GM21619 (cell line): Measurements from ENCODE around the gene CDC40.

Experiments
- ATAC-seq: cut with Tn5 transposase; IDR thresholded peaks from one replicate; pipeline ENCODE4 v1.9.1; 2021; ENCODE audit not compliant: unreplicated experiment

The CDC40 gene

GRCh38 chr6:110180228-110181008 lies at the start of gene CDC40:
TSS of gene CDC40 (plus strand) at chr6:110180427. CDS start at chr6:110180445, 18 bp downstream.
- peak; percentile 47 for ATAC-seq

DNA sequence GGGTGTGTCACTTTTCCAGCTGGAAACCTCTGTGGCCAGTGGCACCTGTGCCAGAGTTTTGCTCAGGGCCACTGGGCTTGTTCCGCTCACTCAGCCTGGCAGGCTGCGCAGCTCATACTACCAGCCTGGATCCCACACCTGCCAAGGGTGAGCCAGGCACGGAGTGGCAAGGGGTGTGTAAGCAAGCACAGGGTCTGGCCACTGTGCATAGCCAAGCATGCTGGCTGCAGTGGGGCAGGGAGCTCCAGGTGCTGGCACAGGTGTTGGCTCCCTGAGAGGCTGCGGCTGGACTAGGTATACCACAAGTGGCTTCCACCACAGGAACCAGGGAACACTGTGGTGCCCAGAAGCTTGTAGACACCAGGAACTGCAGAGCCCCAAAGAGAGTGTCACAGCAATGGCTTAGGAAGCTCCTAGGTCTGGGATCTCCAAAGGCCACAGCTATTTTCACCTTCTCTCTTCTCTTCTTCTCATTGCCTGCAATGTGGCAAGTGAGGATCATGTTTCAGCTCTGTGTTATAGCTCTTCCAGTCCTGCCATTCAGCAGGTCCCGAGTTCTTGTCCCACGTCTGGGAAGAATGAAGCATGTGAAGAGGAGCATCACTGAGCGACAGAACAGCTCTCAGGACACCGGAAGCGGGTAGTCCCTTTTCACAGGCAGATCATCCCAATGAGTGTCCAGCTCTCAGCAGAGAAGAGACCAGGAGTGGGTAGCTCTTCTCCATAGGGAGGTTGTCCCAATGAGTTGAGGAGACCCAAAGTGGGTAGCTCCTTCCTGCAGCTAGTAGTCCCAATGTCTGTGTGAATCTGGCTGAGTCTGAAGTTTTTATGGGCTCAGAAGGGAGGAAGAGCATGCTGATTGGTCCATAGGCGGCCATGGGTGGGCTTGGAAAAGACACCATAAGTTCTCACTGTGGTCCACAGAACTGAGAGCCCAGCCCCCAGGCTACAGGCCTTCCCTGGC lies 42.0 kb upstream of the CDC40 start:
- ATAC-seq = no peak

DNA sequence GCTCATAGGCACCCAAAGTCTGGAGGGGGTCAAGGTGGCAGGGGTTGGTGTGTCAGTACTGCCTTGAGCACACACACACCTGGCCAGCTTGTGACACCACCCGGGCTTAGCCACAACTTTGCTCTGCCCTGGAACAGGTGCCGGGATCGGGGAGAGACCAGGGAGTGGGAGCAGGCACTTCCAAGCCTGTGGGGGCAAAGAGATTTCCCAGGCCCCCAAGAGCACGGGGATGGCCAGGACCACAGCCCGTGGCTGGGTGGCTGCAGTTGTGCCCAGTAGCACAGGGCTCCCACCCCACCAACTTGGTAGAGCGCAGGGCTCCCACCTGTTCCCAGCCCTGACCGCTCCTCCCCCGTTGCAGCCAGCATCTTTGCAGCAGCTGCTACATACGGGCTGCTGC lies 41.2 kb upstream of the CDC40 start:
- no peak for ATAC-seq

DNA sequence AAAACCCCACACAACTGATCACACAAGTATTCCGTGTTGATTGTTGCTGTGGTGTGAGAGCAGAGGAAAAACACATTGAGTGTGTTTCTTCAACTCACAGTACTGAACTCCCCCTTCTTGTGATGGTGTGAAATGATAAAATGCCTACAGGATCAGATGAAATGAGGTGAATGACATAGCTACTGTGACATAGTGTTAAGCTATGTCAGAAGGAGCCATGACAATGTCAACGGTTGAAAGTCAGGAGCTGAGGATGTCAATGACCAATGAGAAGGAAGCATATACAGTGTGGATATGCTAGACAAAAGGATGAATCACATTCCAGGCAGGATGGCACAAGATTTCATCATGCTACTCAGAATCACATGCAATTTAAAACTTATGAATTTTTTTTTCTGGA lies 39.6 kb upstream of the CDC40 start:
- no peak for ATAC-seq

DNA sequence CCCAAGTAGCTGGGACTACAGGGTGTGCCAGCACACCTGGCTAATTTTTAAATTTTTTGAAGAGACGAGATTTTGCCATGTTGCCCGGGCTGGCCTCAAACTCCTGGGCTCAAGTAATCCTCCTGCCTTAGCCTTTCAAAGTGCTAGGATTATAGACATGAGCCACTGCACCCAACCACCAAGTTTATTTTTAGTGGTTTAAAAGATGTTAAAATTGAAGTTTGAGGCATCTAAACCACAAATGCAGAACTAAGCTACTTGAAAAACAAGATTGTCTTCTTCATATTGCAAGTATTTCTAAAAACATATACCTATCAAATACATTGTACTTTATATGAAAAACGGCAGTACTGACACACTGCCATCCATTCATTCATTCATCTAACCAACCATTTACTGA lies 32.4 kb upstream of the CDC40 start:
- no peak for ATAC-seq

DNA sequence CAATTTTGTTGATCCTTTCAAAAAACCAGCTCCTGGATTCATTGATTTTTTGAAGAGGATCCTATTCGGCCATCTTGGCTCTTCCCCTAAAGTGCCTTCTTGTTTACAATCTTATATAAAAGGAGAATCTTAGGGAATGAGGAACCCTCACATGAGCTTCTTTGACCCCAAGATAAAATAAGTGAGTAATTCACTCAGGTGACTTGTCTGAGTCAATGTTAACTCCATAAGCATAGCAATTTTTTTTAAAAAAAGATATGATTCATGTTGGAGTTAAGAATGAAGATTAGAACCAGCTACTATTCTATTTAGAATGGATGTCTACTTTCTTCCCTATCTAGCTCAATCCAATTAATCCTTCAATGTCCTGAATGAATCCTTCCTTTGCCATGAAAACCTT lies 21.7 kb upstream of the CDC40 start:
- ATAC-seq = no peak

- no peak for ATAC-seq
Observed at GRCh38 chr6:110170081-110170480, 10.1 kb upstream of the CDC40 start.

- ATAC-seq = no peak
Observed at GRCh38 chr6:110173506-110174132, 6.6 kb upstream of the CDC40 start.

DNA sequence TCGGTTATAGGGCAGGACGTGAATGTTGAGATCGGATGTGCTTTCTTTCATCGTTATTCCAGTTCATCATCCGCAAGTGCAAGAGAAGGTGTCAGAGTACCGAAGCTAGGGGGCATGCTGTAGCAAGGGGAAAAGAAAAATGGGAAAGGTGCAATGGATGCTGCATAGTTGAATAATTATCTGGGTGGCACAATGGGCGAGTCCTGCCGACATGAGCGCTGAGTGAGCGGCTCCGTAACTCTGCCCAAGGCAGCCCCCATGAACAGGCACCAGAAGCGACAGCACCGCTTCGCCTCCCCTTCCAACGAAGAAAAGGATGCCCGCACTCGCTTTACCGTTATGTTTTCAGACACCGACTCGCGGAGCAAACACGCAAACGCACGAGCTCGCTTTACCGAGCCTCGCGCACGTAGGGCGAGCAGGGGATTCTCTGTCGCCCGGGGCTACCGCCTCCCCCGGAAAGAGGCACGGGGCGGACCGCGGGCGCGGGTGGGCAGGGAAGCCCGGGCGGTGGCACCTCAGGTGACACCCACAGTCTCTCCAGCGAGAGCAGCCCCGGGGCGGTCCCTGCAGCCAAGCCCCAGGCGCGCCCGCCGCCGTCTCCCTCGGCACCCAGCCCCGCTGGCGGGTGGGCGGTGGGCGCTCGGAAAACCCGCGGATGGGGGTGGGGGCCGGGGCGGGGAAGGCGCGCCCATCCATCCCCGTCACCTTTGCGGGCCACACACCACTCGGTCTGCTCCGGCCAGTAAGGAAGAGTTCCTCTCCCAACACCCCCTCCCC lies 1.4 kb upstream of the CDC40 start:
- peak; percentile 26 for ATAC-seq

- peak; percentile 83 for ATAC-seq
Observed at GRCh38 chr6:110179406-110180227, 610 bp upstream of the CDC40 start, which contains the start of gene WASF1. TSS of gene WASF1 (minus strand) at chr6:110179670. CDS start at chr6:110127601, 52,069 bp downstream.

DNA sequence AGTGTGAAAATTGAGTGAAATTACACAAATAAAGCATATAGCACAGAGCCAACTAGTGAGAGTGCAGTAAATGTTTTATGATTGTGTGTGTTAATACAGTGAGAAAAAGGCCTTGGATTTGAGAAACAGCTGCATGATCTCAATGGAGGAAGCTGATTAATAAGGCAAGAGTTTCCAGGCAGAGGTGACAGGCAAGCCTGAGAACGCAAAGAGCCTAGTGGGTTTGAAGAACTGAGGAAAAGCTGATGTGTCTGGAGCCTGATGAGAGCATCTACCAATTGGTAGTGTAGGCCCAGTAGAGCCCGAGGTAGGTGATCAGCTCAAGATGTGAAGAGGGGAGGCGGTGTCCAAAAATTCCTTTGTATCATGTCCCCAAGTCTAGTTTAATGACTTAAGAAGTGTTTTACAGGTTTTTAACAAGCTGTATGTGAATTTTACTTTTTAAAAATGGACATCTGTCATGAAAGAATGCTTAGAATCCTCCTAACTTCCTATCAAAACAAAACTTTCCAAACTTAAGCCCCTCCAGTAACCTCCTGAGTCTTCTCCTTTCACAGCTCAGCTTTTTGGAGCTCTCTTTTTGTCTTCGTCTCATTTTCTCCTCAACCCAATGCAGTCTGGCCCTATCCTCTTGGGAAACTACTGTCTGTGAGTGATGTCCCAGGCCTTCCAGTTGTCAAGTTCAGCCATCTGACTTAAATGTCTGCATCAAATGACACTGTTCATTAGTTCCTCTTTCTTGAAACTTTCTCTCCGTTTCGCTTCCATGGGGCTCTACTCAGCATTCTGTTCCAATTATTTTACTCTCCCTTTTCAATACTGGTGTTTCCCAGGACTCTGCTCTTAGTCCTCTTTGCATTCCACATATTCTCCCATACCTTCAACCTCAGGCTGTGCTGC lies 1.2 kb downstream of the CDC40 start:
- no peak for ATAC-seq

DNA sequence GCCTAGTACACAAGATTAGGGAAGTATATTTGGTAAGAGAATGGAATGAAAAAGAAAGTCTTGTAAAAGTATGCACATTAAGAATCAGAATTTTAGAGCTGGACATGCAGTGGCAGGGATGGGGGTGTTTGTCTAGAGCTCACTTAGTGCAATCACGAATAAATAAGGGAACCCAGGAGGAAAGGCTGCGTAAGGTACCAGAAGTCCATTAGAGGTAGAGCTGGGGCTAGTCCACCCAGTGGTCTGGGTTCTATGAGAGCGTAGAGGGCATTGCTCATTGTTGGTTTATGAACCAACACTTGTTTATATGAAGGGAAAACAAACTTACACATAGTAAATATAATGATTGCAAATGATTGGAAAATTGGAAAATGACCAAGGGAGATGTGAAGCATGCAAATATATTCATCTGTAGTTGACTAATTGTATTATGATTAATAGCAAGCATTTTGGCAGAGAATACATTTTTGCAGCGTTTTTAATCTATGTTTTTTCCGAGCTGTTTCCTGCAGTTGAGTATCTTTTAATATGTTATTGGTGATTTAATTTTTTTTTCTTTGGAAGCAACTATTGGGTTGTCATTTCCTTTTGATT lies 3.2 kb downstream of the CDC40 start:
- ATAC-seq = no peak

GRCh38 chr6:110185879-110186278 lies 5.7 kb downstream of the CDC40 start:
- ATAC-seq = peak; percentile 48

DNA sequence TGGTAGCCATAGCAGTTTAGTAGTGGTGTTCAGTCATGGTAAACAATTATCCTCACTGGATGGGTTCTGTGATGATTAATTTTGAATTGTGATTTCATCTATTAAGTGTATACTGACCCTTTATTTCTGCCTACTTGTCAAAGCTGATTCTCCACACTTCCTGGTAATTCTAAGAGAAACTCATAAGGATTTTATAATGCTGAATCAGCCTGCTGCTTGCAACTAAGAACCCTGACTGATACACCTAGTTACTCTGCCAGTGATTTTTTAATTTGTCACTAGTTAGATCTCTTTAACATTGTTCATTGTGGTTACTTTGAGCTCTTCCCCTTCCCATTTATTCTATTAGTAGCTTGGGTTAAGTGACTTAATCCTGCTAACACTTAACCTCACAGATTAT lies 8.6 kb downstream of the CDC40 start:
- ATAC-seq = no peak

- ATAC-seq = no peak
Observed at GRCh38 chr6:110190726-110191125, 10.5 kb downstream of the CDC40 start.

GRCh38 chr6:110191477-110191876 lies 11.2 kb downstream of the CDC40 start:
- ATAC-seq = no peak

DNA sequence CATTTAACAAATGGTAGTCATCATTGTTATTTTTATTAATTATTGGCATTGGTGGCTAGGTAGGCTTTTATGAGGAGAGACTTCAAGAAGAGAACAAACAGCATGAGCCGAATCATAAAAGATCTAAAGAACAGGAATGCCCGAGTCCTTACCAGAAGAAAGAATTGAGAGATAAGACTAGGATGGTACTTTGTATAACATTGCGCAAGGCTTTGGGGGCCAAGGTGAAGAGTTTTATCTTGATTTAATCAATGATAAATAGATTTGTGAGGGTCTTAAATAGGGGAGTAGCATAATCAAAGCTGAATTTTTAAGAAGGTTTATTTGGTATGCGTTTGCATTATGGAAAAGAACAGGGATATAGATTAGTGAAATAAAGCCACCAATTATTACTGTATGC lies 15.4 kb downstream of the CDC40 start:
- no peak for ATAC-seq

DNA sequence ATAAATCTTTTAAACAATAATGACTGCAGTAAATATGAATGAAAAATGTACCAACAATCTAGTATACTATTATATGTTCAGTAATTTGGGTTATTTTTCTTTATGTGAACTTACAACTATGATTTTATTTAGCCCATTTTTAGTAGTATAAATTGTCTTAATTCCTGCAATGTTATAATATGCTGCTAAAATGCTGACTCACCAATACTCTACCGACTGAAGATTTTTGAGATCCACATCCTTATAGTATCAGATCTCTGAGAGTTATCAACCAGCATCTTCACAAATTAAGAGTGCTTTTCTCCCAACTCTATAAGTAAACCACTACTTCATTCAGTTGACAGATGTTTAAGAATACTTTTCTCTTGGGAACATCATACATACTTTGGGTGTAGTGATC lies 16.6 kb downstream of the CDC40 start:
- ATAC-seq = no peak
